Transverse colon (tissue), 4 donors: ENCODE measurements around the gene SAP130.

Experiments
- POLR2A ChIP-seq: fragments of 450-650 bp; IDR thresholded peaks from one replicate; pipeline ENCODE4 v1.6.1; 2016; ENCODE audit warnings: antibody characterized with exemption, mild to moderate bottlenecking, moderate library complexity
- POLR2AphosphoS5 ChIP-seq, 3 donors: sonication (generic); formaldehyde crosslinking; IDR thresholded peaks; one replicate each; pipeline ENCODE4 v1.6.1; 2016; ENCODE audit warnings: antibody characterized with exemption in 3 of 3
- TF ChIP-seq, protein P1 (sequence below), 5 experiments: fragments of 200-600 bp in 3 of 5; fragments of 450-650 bp in 2 of 5; sonication (generic) in 3 of 5; IDR thresholded peaks; 1 replicate in 2 of 5; 2 replicates in 3 of 5; pipeline ENCODE4 v1.5.1; 2016 to 2017; ENCODE audit warnings: antibody characterized with exemption in 5 of 5, inconsistent platforms in 3 of 5, mild to moderate bottlenecking in 2 of 5, moderate library complexity in 1 of 5

DNA sequence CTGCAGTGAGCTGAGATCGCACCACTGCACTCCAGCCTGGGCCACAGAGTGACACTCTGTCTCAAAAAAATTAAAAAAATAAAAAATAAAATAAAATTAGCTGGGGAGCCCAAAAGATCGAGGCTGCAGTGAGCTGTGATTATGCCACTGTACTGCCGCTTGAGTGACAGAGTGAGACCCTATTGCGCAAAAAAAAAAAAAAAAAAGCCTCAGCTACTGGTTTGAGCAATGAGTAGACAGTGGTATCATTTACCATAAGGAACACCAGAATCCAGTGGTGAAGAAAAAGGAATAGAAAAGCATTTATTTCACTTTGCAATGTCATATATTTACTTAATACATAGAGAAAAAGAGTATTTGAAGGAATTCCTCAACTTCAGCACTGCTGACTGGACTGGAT, 3.0 kb downstream of the SAP130 start:
- no peak for TF ChIP-seq POLR2AphosphoS5 (IDR thresholded peaks at IDR 0.05)
- TF ChIP-seq, protein P1, sequence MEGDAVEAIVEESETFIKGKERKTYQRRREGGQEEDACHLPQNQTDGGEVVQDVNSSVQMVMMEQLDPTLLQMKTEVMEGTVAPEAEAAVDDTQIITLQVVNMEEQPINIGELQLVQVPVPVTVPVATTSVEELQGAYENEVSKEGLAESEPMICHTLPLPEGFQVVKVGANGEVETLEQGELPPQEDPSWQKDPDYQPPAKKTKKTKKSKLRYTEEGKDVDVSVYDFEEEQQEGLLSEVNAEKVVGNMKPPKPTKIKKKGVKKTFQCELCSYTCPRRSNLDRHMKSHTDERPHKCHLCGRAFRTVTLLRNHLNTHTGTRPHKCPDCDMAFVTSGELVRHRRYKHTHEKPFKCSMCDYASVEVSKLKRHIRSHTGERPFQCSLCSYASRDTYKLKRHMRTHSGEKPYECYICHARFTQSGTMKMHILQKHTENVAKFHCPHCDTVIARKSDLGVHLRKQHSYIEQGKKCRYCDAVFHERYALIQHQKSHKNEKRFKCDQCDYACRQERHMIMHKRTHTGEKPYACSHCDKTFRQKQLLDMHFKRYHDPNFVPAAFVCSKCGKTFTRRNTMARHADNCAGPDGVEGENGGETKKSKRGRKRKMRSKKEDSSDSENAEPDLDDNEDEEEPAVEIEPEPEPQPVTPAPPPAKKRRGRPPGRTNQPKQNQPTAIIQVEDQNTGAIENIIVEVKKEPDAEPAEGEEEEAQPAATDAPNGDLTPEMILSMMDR (IDR thresholded peaks at IDR 0.05), result no peak
- TF ChIP-seq POLR2A, result no peak
